Left lung (tissue), 10 donors: ENCODE results near the gene SLC25A25. TPM values are rescaled to one million over a fixed set of nuclear protein-coding genes. Genes with fewer than 3 reads are reported as not detected.

Source experiments
- ATAC-seq: fragments of 200-7000 bp; cut with Tn5 transposase; one replicate; pipeline ENCODE4 v1.9.1; 2020; ENCODE audit warnings: moderate library complexity
- DNase-seq, 4 donors: peaks; one replicate each; pipeline ENCODE4 v3.0.0-alpha.2; 2013 to 2020
- H3K27ac ChIP-seq, 2 donors: fragments of 200-600 bp; sonication (generic) in 1 of 2; one replicate each; pipeline versions ENCODE4 v1.5.0 to v1.8.0; 2020 to 2021
- H3K27me3 ChIP-seq, 2 donors: fragments of 200-600 bp; sonication (generic) in 1 of 2; one replicate each; pipeline versions ENCODE4 v1.5.0 to v1.8.0; 2020 to 2021
- H3K36me3 ChIP-seq, 2 donors: fragments of 200-600 bp; sonication (generic) in 1 of 2; one replicate each; pipeline versions ENCODE4 v1.5.0 to v1.8.0; 2020 to 2021
- H3K4me1 ChIP-seq, 2 donors: fragments of 200-600 bp; one replicate each; pipeline ENCODE4 v1.8.0; 2021
- H3K4me3 ChIP-seq, 2 donors: fragments of 200-600 bp; sonication (generic) in 1 of 2; one replicate each; pipeline versions ENCODE4 v1.5.0 to v1.8.0; 2020 to 2021; ENCODE audit warnings: mild to moderate bottlenecking in 1 of 2
- H3K9me3 ChIP-seq, 2 donors: fragments of 200-600 bp; sonication (generic) in 1 of 2; one replicate each; pipeline versions ENCODE4 v1.5.0 to v1.8.0; 2020 to 2021
- CTCF ChIP-seq, 2 donors: fragments of 200-600 bp; sonication (generic) in 1 of 2; IDR thresholded peaks; one replicate each; pipeline versions ENCODE4 v1.5.0 to v1.8.0; 2021; ENCODE audit warnings: antibody characterized with exemption in 2 of 2
- intact Hi-C, 2 donors: fragments of 100-400 bp; cut with DNase I; formaldehyde crosslinking; loops; one replicate each; pipeline versions ENCODE4 v1.11.2 to v1.14.2; 2022
- polyA plus RNA-seq, 6 donors: library from polyadenylated mRNA; unstranded; fragments of 120-200 nt; gene quantifications; one replicate each; pipeline ENCODE4 v1.2.1, GENCODE V29; 2013; ENCODE audit not compliant: insufficient read length in 6 of 6
- total RNA-seq, 2 donors: library from RNA; stranded (reverse); fragmentation: NEBNext Ultra II Directional; extraction: Animal tissue kit (Norgen Biotek cat#: 25700); gene quantifications; one replicate each; pipeline ENCODE4 v1.2.1, GENCODE V29; 2021
- donor health status: DM: no; HTN: yes; CAD: no.
- donor health status: DM: no; HTN: no; CAD: no.

Gene SLC25A25
- total and polyA plus RNA-seq, 8 donors = 9.8 to 21.0 (median 15.4) TPM

GRCh38 chr9:128115187-128116103 lies 47.4 kb downstream of the SLC25A25 start:
- TF ChIP-seq CTCF (IDR thresholded peaks at IDR 0.05) = no peak
- peaks cover 4 to 18% of the 10 kb centered on the region in 2 donors for H3K4me1 ChIP-seq
- H3K4me3 ChIP-seq = no peak overlapping the region
- H3K27ac ChIP-seq = no peak overlapping the region
- no peaks in the 10 kb centered on the region for H3K9me3 ChIP-seq
- peaks cover 0 to 22% of the 10 kb centered on the region in 2 donors for H3K36me3 ChIP-seq
- ATAC-seq (peak; percentile 7), DNase-seq (peak in 3 of 4 donors; percentile 35 to 67 (median 41))
- H3K27me3 ChIP-seq = no peaks in the 10 kb centered on the region
- intact Hi-C loops = loop anchor here in 1 of 2 donors (10.0 kb wide), 1 partner anchor 171 kb away; no protein-coding TSS in a partner anchor

GRCh38 chr9:128116104-128117083 lies 48.4 kb downstream of the SLC25A25 start:
- TF ChIP-seq CTCF (IDR thresholded peaks at IDR 0.05) = no peak

GRCh38 chr9:128117613-128118471 lies 49.8 kb downstream of the SLC25A25 start:
- peak; percentile 100 for TF ChIP-seq CTCF (IDR thresholded peaks at IDR 0.05)
- DNase-seq (peak; percentile 88 to 99 (median 93)), ATAC-seq (peak; percentile 95)
- peaks cover 0 to 46% of the 10 kb centered on the region in 2 donors for H3K36me3 ChIP-seq
- intact Hi-C loops = loop anchor here in 1 of 2 donors (10.0 kb wide), 1 partner anchor 173 kb away; no protein-coding TSS in a partner anchor
- peaks cover 4 to 18% of the 10 kb centered on the region in 2 donors for H3K4me1 ChIP-seq
- H3K4me3 ChIP-seq = no peak overlapping the region
- no peaks in the 10 kb centered on the region for H3K9me3 ChIP-seq
- H3K27ac ChIP-seq = no peak overlapping the region
- H3K27me3 ChIP-seq = no peaks in the 10 kb centered on the region

More at GRCh38 chr9:128116104-128117083, 48.4 kb downstream of the SLC25A25 start:
- Histone ChIP-seq H3K9me3 (no peaks in the 10 kb centered on the region), H3K27me3 (no peaks in the 10 kb centered on the region), H3K27ac (no peak overlapping the region), H3K36me3 (peaks cover 0 to 31% of the 10 kb centered on the region in 2 donors), H3K4me1 (peaks cover 4 to 18% of the 10 kb centered on the region in 2 donors), H3K4me3 (no peak overlapping the region)
- ATAC-seq (no peak), DNase-seq (peak in 2 of 4 donors; percentile 24 to 60)
- intact Hi-C loops = loop anchor here in 1 of 2 donors (10.0 kb wide), 1 partner anchor 172 kb away; no protein-coding TSS in a partner anchor

GRCh38 chr9:128118472-128118857 lies 50.4 kb downstream of the SLC25A25 start:
- Histone ChIP-seq H3K9me3 (no peaks in the 10 kb centered on the region), H3K27me3 (no peaks in the 10 kb centered on the region), H3K36me3 (peaks cover 0 to 52% of the 10 kb centered on the region in 2 donors), H3K4me3 (no peak overlapping the region), H3K4me1 (peaks cover 4 to 18% of the 10 kb centered on the region in 2 donors), H3K27ac (no peak overlapping the region)
- TF ChIP-seq CTCF (IDR thresholded peaks at IDR 0.05) = no peak
- DNase-seq (peak in 1 of 4 donors; percentile 1), ATAC-seq (no peak)
- intact Hi-C loops = loop anchor here in 1 of 2 donors (10.0 kb wide), 1 partner anchor 174 kb away; no protein-coding TSS in a partner anchor
